PC-9 (cell line): Measurements from ENCODE around the gene PRKAR2B. TPM values are rescaled to one million over a fixed set of nuclear protein-coding genes. Genes with fewer than 3 reads are reported as not detected.
"Not testable (repeated sequence)": the region's sequence is repeated elsewhere in the genome, so short reads cannot be mapped to it uniquely, and the experiment has no call there.

Experiments used
- BruUV-seq: library from RNA; stranded (reverse); fragments of 400-500 nt; replicated peaks from 2 replicates; lab custom pipeline; 2021; lab: Mats Ljungman, UMichigan
- CTCF ChIA-PET: fragments of 300-600 bp; sonication (Branson Sonifier 250); formaldehyde crosslinking; loops from one replicate; lab custom pipeline; 2022; ENCODE audit warnings: antibody characterized with exemption; lab: Charles Lee
- POLR2A ChIA-PET: fragments of 300-600 bp; sonication (Branson Sonifier 250); formaldehyde crosslinking; loops from one replicate; lab custom pipeline; 2022; ENCODE audit warnings: antibody characterized with exemption; ENCODE audit not compliant: unreplicated experiment; lab: Charles Lee
- DNase-seq, 2 experiments: peaks; one replicate each; pipeline versions ENCODE4 v3.0.0 to v3.0.0-alpha.2; 2015 to 2022; ENCODE audit warnings: mixed read lengths in 1 of 2
- H2AFZ ChIP-seq: fragments of 200-600 bp; sonication (generic); 2 replicates; pipeline ENCODE4 v1.8.1; 2017; ENCODE audit warnings: antibody characterized with exemption
- H3F3A ChIP-seq: fragments of 200-600 bp; sonication (generic); 2 replicates; pipeline ENCODE4 v1.8.1; 2017; ENCODE audit warnings: antibody characterized with exemption, mild to moderate bottlenecking, low read depth; ENCODE audit not compliant: insufficient read depth
- H3K27ac ChIP-seq: fragments of 200-600 bp; sonication (generic); 2 replicates; pipeline ENCODE4 v1.6.1; 2016; ENCODE audit warnings: mixed run types
- H3K27me3 ChIP-seq: fragments of 200-600 bp; sonication (generic); 2 replicates; pipeline ENCODE4 v1.6.1; 2016; ENCODE audit warnings: low read depth, mixed run types; ENCODE audit not compliant: insufficient read depth
- H3K36me3 ChIP-seq: fragments of 200-600 bp; sonication (generic); 2 replicates; pipeline ENCODE4 v1.6.1; 2016; ENCODE audit warnings: low read depth, mixed run types
- H3K4me1 ChIP-seq: fragments of 200-600 bp; sonication (generic); replicated peaks from 2 replicates; pipeline ENCODE4 v1.6.1; 2016; ENCODE audit warnings: mixed run types; ENCODE audit not compliant: insufficient read depth
- H3K4me2 ChIP-seq: fragments of 200-600 bp; sonication (generic); 2 replicates; pipeline ENCODE4 v1.6.1; 2017; ENCODE audit warnings: mixed run types
- H3K4me3 ChIP-seq: fragments of 200-600 bp; sonication (generic); 2 replicates; pipeline ENCODE4 v1.6.1; 2016; ENCODE audit warnings: mixed run types
- H3K79me2 ChIP-seq: fragments of 200-600 bp; sonication (generic); 2 replicates; pipeline ENCODE4 v1.6.1; 2017; ENCODE audit warnings: low read depth, mixed run types
- H3K9me2 ChIP-seq: fragments of 200-600 bp; sonication (generic); 2 replicates; pipeline ENCODE4 v1.8.1; 2017; ENCODE audit warnings: mild to moderate bottlenecking; ENCODE audit not compliant: insufficient read depth
- H3K9me3 ChIP-seq: fragments of 200-600 bp; sonication (generic); 2 replicates; pipeline ENCODE4 v1.8.1; 2016; ENCODE audit warnings: low read depth; ENCODE audit not compliant: insufficient read depth
- H4K20me1 ChIP-seq: fragments of 200-600 bp; sonication (generic); 2 replicates; pipeline ENCODE4 v1.8.1; 2017; ENCODE audit not compliant: insufficient read depth
- EZH2 ChIP-seq: fragments of 200-600 bp; sonication (generic); IDR thresholded peaks from 2 replicates; pipeline ENCODE4 v1.8.0; 2017; ENCODE audit warnings: antibody characterized with exemption, low read depth
- intact Hi-C: fragments of 100-400 bp; cut with micrococcal nuclease; formaldehyde crosslinking; loops from one replicate; pipeline ENCODE4 v1.10.0; 2022; ENCODE audit not compliant: unreplicated experiment
- total RNA-seq: library from RNA; stranded (reverse); gene quantifications from 2 replicates; pipeline ENCODE4 v1.2.3, GENCODE V29; 2021
- TF ChIP-seq, protein P1 (sequence below): fragments of 200-600 bp; sonication (generic); conservative IDR thresholded peaks from 2 replicates; pipeline ENCODE4 v1.6.1; 2017; ENCODE audit warnings: mixed run types, antibody characterized with exemption, mild to moderate bottlenecking, moderate library complexity

PRKAR2B gene
- total RNA-seq, 1 experiment from 2014 or later = 2.9 TPM

DNA sequence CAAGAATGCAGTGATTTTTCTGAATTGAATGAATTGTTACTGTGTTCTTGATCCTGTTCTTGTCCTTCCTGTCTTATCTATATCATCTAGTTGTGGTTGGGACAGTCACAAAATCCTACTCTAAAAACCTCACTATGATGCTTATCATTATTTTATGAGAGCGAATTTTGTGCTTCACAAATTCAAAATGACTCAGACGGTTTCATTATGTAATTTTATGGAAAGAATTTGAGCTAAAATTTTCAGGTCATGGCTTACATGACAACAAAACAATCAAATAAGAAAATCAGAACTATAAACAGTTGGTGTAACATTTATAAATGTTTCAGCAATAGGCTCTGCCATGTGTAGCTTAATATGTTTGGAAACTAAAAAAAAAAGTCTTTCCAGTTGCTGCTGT is 6.9 kb downstream of the PRKAR2B start:
- peak overlapping the region; percentile 17; the same call in 1 of the 2 replicates for H3K27ac ChIP-seq
- no TSS peak for BruUV-seq
- H3K27me3 ChIP-seq = no peaks in the 10 kb centered on the region
- intact Hi-C loops = no loop called here
- no peaks in the 10 kb centered on the region for H3K36me3 ChIP-seq
- no peak overlapping the region for H2AFZ ChIP-seq
- CTCF ChIA-PET = no interaction called here
- POLR2A ChIA-PET = interaction anchor here (0.6 kb wide), 1 partner anchor 835 kb away, joined by 5 read pairs; no protein-coding TSS in a partner anchor
- TF ChIP-seq, protein P1, sequence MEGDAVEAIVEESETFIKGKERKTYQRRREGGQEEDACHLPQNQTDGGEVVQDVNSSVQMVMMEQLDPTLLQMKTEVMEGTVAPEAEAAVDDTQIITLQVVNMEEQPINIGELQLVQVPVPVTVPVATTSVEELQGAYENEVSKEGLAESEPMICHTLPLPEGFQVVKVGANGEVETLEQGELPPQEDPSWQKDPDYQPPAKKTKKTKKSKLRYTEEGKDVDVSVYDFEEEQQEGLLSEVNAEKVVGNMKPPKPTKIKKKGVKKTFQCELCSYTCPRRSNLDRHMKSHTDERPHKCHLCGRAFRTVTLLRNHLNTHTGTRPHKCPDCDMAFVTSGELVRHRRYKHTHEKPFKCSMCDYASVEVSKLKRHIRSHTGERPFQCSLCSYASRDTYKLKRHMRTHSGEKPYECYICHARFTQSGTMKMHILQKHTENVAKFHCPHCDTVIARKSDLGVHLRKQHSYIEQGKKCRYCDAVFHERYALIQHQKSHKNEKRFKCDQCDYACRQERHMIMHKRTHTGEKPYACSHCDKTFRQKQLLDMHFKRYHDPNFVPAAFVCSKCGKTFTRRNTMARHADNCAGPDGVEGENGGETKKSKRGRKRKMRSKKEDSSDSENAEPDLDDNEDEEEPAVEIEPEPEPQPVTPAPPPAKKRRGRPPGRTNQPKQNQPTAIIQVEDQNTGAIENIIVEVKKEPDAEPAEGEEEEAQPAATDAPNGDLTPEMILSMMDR = no peak
- peaks cover 23% of the 10 kb centered on the region for H3K4me1 ChIP-seq
- H4K20me1 ChIP-seq = no peaks in the 10 kb centered on the region
- peak in 1 of 2 experiments; percentile 90 for DNase-seq
- no peak overlapping the region for H3K4me3 ChIP-seq
- H3F3A ChIP-seq = peaks cover 16% of the 10 kb centered on the region
- no peaks in the 10 kb centered on the region for H3K9me3 ChIP-seq
- H3K9me2 ChIP-seq = no peaks in the 10 kb centered on the region
- H3K79me2 ChIP-seq = no peaks in the 10 kb centered on the region
- H3K4me2 ChIP-seq = 0 out of 2 replicates have a peak overlapping the region, but pooled peaks have one; percentile 13

DNA sequence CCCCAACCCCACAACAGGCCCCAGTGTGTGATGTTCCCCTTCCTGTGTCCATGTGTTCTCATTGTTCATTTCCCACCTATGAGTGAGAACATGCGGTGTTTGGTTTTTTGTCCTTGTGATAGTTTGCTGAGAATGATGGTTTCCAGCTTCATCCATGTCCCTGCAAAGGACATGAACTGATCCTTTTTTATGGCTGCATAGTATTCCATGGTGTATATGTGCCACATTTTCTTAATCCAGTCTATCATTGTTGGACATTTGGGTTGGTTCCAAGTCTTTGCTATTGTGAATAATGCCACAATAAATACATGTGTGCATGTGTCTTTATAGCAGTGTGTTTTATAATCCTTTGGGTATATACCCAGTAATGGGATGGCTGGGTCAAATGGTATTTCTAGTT is 10.5 kb downstream of the PRKAR2B start:
- intact Hi-C loops, CTCF ChIA-PET, H3K9me2 ChIP-seq, H2AFZ ChIP-seq, H3K79me2 ChIP-seq, H4K20me1 ChIP-seq, H3K4me2 ChIP-seq, POLR2A ChIA-PET, H3K27ac ChIP-seq, BruUV-seq, H3K9me3 ChIP-seq, DNase-seq, H3K36me3 ChIP-seq, H3K27me3 ChIP-seq, H3K4me3 ChIP-seq: not testable (repeated sequence)
- Histone ChIP-seq H3K4me1 (peaks cover 14% of the 10 kb centered on the region), H3F3A (peaks cover 13% of the 10 kb centered on the region; the same call in 1 of the 2 replicates)

DNA sequence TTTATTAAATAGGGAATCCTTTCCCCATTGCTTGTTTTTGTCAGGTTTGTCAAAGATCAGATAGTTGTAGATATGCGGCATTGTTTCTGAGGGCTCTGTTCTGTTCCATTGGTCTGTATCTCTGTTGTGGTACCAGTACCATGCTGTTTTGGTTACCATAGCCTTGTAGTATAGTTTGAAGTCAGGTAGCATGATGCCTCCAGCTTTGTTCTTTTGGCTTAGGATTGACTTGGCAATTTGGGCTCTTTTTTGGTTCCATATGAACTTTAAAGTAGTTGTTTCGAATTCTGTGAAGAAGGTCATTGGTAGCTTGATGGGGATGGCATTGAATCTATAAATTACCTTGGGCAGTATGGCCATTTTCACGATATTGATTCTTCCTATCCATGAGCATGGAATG is 11.6 kb downstream of the PRKAR2B start:
- H3K27ac ChIP-seq, H4K20me1 ChIP-seq, H3K79me2 ChIP-seq, H3K4me2 ChIP-seq, POLR2A ChIA-PET, H3F3A ChIP-seq, H3K4me3 ChIP-seq, BruUV-seq, H3K36me3 ChIP-seq, CTCF ChIA-PET, H3K9me2 ChIP-seq, H3K9me3 ChIP-seq, DNase-seq, H2AFZ ChIP-seq, H3K27me3 ChIP-seq, intact Hi-C loops: not testable (repeated sequence)
- peaks cover 10% of the 10 kb centered on the region for H3K4me1 ChIP-seq

DNA sequence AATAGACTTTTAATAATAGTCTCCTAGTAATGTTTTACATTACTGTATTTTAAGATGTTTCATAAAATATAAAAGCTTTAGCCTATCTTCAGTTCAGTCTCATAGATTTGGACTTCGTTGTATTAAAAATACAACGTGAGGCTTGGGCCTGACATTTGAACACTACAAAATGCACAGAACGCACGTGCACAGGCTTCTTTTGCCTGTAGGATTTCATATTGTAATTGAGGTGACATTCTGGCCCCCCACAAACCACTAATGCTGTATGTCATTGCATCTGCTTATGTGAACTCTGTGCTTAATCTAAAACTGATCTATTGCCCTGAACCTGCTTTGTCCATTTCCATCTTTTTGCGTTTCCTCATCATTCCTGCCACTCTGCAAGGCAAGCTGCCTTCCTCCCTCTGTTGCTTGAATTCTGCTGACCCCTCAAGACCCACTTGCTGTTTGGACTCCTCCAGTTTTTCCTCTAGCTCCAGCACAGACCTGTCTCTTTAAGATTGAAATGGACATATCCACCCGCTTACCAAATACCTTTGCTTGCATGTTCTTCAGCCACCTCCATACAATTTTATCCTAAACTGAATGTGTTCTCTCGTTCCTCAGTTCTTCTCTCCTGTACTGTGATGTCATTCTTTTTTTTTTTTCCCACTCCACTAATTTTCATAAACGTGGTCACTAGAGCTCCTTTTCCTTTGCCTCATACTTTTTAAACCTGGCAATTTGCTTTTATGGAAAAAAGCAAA is 12.4 kb downstream of the PRKAR2B start:
- Histone ChIP-seq H2AFZ (no peak overlapping the region), H3K4me1 (peaks cover 2% of the 10 kb centered on the region), H3K27ac (no peak overlapping the region), H3K4me2 (no peak overlapping the region), H3K27me3 (no peaks in the 10 kb centered on the region), H4K20me1 (no peaks in the 10 kb centered on the region), H3F3A (peaks cover 1% of the 10 kb centered on the region; the same call in 1 of the 2 replicates), H3K9me3 (no peaks in the 10 kb centered on the region), H3K79me2 (no peaks in the 10 kb centered on the region), H3K4me3 (no peak overlapping the region), H3K9me2 (peaks cover 4% of the 10 kb centered on the region; the same call in 1 of the 2 replicates), H3K36me3 (no peaks in the 10 kb centered on the region)
- intact Hi-C loops = no loop called here
- no peak for DNase-seq
- TF ChIP-seq, protein P1 = no peak
- no peak for TF ChIP-seq EZH2
- no TSS peak for BruUV-seq
- ChIA-PET POLR2A (no interaction called here), CTCF (no interaction called here)
